HG03280 (cell line): ENCODE data around the gene FGR.

Source experiments
- ATAC-seq: cut with Tn5 transposase; IDR thresholded peaks from one replicate; pipeline ENCODE4 v1.9.1; 2021; ENCODE audit warnings: mild to moderate bottlenecking, moderate library complexity; ENCODE audit not compliant: unreplicated experiment

FGR gene

DNA sequence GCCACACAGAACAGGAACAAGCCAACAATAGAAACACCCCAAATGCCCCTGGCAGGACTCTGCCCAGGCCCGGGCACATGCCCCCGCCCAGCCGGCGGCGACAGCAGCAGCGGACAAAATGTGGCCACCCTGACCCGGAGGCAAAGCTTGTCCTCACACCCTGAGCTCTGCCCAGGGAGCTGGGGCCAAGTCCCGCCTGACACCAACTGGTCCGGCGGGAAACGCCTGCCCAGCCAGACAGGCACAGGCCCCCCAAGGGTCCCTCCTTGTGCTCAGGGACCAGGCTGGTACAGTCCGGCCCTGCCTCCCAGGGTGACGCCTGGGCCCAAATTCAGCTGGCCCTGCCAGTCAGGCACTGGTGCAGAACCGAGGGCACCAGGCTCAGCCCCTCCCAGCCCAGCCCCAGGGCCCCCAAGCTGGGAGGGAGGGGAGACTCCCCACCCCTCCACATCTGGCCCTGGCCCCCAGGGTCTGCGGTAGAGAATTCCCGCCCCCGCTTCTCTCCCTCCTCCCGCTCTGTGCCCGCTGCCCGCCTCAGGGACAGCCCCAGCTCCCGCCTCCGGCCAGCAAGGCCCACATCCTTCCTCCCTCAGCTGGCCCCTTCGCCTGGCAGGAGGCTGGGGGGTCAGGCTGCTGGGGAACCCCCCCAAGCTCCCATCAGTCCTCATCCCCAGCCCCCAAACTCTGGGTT is 33.1 kb downstream of the FGR start:
- ATAC-seq: no peak

GRCh38 chr1:27601321-27601770 is 33.6 kb downstream of the FGR start:
- ATAC-seq: no peak

- no peak for ATAC-seq
Observed at GRCh38 chr1:27600498-27601175, 34.3 kb downstream of the FGR start.

GRCh38 chr1:27599605-27600497 is 35.1 kb downstream of the FGR start:
- ATAC-seq: no peak

DNA sequence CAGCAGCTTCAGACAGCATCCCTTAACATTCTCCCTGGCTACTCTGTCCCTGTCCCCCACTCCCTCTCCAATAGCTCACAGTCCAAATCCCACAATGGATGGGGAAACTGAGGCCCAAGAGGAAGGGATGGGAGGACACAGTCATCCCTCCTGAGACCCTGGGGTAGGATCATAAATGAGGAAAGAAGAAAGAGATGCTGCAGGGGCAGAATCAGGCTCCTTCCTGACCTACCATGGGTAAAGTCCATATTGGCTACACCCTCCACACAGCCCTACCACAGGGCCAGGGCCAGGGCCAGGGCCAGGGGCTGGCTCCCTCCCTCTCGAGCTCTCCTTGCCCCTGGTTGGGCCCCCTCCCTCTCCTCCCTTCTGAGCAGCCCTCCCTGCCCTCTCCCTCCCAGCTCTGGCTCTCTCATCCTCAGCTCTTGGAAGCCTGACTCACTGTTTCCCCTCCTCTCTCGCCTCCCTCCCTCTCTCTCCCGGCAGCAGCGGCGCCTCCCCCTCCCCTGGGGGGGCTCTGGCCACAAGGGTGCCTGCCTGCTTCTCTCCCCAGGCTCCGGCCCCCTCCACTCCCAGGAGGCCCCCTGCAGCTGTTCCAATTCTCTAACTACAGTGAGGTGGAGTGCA is 36.0 kb downstream of the FGR start:
- no peak for ATAC-seq

DNA sequence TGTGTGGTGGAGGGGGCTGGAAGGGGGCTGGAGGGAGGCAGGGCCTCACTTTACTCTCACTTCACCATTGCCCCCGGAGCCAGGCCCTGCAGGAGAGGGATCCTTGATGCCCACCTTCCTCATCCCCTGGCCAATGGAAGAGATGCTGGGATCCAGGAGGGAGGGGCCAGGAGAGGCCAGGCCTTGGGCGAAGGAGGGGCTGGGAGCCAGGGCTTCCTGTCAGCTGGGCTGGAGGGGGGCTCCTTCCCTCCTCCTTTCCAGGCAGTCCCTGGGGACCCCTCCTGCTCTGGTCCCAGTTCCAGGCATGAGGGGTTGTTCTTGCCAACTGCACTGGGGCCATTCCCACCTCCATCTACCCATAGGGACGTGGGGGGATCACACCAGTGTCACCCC is 36.7 kb downstream of the FGR start:
- ATAC-seq: no peak

DNA sequence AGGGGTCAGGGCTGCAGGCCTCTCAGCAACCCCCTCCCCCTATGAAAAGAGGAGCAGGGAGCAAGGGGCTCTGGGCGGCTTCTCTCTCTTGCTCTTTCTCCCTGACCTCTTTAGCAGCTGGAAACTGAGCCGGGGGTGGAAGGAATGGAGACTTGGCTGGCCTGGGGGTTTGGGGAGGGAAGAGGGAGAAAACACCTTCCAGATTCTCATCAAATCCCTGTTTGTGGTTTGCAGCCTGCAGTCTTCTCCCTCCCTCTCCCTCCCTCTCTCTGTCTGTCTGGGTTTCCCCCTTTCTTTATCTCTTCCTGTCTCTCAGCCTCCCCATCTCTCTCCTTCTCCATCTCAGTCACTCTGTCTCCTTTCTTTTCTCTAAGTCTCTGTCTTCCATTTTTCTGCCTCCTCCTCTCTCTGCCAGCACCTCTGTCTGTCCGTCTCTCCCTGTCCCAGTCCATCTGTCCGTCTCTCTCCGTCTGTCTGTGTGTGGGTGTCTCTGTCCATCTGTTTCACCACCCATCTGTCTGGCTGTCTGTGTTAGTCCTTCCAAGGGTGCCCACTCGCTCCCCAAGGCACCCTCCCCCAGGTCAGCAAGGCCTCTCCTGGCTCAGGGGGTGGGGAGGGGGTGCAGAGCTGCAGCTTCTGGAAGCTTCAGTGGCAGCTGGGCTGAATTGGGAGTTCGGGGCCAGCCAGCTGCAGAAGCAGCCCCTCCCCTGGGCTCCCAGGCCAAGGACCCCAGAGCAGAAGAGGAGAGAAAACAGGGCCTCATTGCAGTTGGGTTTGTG is 37.3 kb downstream of the FGR start:
- no peak for ATAC-seq

DNA sequence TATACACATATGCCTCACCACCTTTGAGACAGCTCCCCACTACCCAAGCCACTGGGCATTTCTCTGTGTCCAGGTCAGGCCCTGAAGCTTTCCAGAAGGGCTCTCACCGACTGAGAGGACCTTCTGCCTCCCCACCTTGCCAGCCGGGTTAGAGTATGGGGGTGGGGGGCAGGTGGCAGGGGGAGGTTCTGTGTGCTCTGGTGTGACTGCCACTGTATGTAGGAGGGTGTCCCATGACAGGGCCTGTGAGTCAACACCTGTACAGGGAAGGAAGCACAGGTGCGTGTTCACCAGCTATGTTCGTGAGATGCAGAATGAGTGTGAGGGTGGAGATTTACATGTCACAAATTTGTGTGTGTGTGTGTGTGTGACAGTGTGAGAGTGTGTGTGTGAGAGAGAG is 38.0 kb downstream of the FGR start:
- ATAC-seq: no peak

- no peak for ATAC-seq
Observed at GRCh38 chr1:27596261-27596660, 38.7 kb downstream of the FGR start.

GRCh38 chr1:27595597-27595996 is 39.4 kb downstream of the FGR start:
- ATAC-seq: no peak

DNA sequence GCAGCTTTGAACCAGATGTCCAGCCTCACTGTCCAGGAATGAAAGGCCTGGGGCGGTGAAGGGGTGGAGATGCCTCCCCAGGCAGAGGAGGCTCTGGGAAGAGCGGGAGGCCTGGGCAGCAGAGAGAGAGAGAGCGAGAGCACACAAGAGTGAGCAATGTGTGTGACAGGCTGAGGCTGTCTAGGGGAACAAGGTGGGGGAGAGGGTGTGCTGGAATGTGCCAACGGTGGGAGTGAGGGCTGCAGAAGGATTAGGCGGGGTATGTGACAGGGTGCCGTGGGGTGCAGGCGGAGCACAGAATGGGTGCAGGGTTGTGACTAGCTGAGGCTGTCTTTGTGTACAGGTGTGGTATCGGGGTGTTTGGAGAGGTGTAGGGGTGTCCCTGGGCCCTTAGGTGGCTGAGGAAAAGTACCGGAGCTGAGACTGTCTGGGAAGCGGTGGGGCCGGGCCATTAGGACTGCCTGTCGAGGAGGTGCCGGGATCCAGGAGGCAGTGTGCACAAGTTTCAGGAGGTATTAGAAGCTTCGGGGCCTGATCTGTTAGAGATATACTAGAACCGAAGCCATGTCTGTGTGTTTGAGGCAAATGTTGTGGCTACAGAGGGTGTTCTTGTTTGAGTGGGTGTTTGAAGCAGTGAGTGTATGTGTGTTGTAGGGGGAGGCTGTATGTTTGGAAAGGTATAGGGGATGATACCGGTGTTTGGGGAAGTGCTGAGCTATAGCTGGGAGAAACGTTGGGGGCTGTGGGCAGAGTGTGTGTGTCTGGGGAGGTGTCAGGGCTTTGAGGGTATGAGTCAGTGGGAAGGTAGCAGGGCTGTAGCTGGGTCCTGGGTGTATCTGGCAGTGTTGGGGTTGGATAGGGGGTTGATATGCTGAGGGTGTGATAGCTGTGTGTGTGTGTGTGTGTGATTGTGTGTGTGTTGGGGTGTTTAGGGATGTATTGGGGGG is 40.1 kb downstream of the FGR start:
- no peak for ATAC-seq

DNA sequence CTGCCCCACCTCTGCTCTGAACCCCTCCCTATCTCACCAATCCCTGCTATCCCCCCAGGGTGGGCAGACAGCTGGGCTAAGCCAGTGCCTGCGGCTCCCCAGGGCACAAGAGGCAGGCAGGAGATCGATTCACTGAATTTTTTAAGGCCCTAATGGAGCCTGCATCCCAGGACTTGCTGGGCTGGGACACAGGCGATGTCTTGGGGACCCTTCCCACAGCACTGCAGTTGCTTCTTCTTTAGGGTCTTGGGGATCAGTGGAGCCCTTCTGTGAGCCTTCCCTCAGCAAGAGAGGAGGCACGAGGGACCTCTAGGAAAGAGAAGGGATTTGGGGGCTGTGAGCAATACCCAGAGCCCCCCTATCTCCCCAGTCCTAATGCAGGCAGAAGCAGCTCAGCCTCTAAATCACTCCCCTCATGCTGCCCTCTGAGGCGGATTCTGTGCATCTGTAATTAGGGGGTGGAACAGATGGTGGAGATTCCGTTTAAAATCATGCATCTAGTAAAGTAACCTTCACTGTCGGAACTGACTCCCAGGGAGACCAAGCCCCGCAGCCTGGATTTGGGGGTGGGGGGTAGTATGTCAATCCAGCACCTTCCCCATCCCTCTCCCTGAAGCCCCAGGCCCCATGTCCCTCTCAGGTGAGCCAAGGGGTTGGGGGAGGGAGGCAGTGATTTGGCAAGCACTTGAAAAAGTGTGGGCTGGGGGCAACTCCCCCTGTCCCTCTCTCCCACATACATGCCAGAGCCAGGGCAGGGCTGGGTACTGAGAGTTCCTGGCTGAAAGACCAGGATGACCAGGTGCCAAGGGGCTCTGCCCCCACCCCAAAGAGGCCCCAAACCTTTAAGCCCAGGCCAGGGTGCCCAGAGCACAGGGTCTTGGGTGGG is 41.1 kb downstream of the FGR start:
- no peak for ATAC-seq

GRCh38 chr1:27592931-27593677 is 41.9 kb downstream of the FGR start:
- no peak for ATAC-seq

GRCh38 chr1:27592232-27592930 is 42.6 kb downstream of the FGR start:
- ATAC-seq: no peak

- no peak for ATAC-seq
Observed at GRCh38 chr1:27591622-27592021, 43.4 kb downstream of the FGR start.

DNA sequence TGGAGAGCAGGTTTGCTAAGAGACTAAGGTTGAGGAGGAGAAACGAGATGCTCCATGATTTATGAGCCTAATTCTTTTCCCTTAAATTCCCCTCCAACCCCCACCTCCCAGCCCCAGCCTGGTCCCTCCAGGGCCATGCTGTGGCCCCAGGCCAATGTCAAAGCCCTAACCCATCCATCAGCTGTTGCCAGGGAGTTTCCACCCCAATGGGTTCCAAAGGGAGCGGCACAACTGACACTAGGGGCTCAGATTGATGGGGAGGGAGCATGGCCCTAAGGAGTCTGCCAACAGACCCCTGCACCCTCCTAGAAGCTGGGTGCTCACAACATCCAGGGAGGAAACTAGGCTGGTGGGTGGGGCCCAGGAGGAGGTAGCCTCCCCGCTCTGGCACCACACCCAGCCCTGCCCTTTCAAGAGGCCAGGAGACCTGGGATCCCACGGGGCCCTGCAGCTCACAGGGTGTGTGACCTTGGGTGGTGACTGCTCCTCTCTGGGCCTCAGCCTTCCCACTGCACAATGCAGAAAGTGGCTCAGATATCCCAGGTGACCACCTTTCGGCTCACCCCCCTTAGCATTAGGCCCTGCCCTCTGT is 44.0 kb downstream of the FGR start:
- no peak for ATAC-seq
